GM12873 (cell line): ENCODE results near the gene CD207.
A peak's percentile ranks its signal among the peaks of the same experiment; 100 is the strongest.

Source experiments
- TF ChIP-seq, protein P1 (sequence below): IDR thresholded peaks from 2 replicates; pipeline ENCODE4 v1.5.1; 2012; ENCODE audit warnings: low read depth, mild to moderate bottlenecking, moderate library complexity, low read length, control low read depth; ENCODE audit not compliant: insufficient read depth; ENCODE audit errors: missing control alignments

The CD207 gene

DNA sequence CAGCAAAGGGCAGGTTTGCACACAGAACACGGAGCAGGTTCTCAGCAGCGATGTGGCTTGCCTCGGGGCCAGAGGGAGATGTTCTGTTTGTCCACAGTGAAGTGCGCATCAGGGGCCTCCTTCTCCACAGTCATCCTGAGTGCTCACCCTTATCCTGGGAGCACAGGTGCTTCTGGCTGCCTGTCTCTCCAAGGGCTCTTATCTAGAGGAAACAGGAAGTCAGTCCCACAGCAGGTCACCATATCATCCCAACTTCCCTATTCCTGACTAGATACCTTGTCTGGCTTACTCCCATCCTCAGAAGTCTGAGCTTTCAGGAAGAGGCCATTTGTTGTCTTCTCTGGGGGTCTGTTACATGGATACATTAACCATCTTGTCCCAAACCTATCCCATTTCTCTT, at the start of gene CD207:
CD207 (minus strand) TSS at position 174 of the 400 bp plus-strand sequence; CDS start at position 134, 40 bp downstream.
- TF ChIP-seq, protein P1, sequence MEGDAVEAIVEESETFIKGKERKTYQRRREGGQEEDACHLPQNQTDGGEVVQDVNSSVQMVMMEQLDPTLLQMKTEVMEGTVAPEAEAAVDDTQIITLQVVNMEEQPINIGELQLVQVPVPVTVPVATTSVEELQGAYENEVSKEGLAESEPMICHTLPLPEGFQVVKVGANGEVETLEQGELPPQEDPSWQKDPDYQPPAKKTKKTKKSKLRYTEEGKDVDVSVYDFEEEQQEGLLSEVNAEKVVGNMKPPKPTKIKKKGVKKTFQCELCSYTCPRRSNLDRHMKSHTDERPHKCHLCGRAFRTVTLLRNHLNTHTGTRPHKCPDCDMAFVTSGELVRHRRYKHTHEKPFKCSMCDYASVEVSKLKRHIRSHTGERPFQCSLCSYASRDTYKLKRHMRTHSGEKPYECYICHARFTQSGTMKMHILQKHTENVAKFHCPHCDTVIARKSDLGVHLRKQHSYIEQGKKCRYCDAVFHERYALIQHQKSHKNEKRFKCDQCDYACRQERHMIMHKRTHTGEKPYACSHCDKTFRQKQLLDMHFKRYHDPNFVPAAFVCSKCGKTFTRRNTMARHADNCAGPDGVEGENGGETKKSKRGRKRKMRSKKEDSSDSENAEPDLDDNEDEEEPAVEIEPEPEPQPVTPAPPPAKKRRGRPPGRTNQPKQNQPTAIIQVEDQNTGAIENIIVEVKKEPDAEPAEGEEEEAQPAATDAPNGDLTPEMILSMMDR = no peak

DNA sequence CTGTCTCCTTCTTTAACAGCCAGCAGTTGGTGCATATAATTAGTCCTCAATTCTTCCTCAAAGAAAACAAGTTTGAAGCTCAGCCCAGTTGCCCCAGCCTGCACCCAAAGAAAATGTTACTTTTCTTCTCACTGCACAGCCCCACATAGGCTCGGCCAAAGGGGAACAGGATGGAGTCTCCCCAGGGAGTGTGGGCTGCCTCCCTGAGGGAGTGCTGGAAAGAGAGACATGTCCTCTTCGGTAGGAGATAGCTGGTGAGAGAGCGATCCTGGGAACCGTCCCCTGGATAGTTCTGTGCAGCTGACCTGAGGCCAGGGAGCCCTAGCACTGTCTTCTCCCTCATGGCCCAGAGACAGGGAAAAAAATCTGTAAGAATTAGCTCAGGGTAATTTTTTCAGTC, 37.9 kb upstream of the CD207 start:
- TF ChIP-seq, protein P1 = no peak

- TF ChIP-seq, protein P1 = peak; percentile 87
Measured at GRCh38 chr2:70871398-70872211, 36.0 kb upstream of the CD207 start.

GRCh38 chr2:70870790-70871189, 35.2 kb upstream of the CD207 start:
- TF ChIP-seq, protein P1 = no peak

GRCh38 chr2:70868970-70869369, 33.4 kb upstream of the CD207 start:
- TF ChIP-seq, protein P1 = no peak

- TF ChIP-seq, protein P1 = peak; percentile 95
Measured at GRCh38 chr2:70861777-70862625, 26.4 kb upstream of the CD207 start.

- TF ChIP-seq, protein P1 = no peak
Measured at GRCh38 chr2:70855667-70856066, 20.1 kb upstream of the CD207 start.
